Astrocyte of the cerebellum (primary cell): ENCODE results near the gene MICA.
"Not testable (repeated sequence)": the region's sequence is repeated elsewhere in the genome, so short reads cannot be mapped to it uniquely, and the experiment has no call there.

ENCODE experiments used
- DNase-seq: peaks from one replicate; pipeline ENCODE4 v3.0.0-alpha.2; 2011; ENCODE audit warnings: low read depth
- H3K4me3 ChIP-seq: 2 replicates; pipeline ENCODE4 v1.5.1; 2011; ENCODE audit warnings: mild to moderate bottlenecking, low read depth, low read length, moderate library complexity
- in situ Hi-C: cut with HindIII; loops from 2 replicates; pipeline ENCODE4 v1.10.0; 2017; ENCODE audit warnings: low sequenced_read_pairs
- TF ChIP-seq, protein P1 (sequence below): IDR thresholded peaks from 2 replicates; pipeline ENCODE4 v1.5.1; 2012; ENCODE audit warnings: low read length, low read depth, moderate library complexity, mild to moderate bottlenecking; ENCODE audit errors: missing control alignments

Gene MICA

DNA sequence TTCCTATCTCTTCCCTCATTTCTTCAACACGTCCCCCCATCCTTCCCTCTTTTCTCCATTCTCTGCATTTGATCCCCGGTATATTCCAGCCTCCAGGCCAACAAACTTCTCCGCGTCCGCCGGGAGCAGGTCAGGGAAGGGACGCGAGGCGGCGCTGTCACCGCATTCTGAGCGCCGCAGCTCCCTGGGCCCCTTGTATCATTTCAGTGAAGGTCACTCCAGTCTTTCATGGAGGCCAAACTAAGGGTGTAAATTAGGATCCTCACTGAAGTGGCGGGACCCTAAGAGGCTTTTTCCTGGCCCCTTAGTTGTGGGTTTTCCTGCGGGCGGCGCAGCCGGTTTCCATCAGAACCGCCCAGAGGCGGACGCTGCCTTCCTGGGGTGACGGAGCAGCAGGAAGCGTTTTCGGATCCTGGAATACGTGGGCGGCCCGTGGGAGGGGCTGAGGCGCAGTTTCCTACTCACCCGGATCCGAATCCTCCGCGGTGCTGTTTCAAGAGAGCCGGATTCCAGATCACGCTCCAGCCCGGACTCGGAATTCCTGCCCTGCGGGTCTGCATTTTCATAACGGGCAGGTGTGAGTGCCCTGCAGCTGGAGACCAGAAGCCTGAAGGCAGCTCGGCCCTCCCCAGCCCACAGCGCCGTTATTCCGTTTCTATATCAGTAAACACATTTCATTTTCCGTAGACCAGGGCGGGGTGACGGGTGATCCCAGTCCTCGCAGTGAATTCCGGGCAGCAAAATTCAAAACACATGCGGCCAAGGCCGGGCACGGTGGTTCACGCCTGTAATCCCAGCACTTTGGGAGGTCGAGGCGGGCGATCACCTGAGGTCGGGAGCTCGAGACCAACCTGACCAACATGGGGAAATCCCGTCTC is 3.6 kb upstream of the MICA start:
- in situ Hi-C loops: no loop called here

GRCh38 chr6:31400467-31401289 is 2.7 kb upstream of the MICA start:
- in situ Hi-C loops: no loop called here
- no peak for DNase-seq
- TF ChIP-seq, protein P1, sequence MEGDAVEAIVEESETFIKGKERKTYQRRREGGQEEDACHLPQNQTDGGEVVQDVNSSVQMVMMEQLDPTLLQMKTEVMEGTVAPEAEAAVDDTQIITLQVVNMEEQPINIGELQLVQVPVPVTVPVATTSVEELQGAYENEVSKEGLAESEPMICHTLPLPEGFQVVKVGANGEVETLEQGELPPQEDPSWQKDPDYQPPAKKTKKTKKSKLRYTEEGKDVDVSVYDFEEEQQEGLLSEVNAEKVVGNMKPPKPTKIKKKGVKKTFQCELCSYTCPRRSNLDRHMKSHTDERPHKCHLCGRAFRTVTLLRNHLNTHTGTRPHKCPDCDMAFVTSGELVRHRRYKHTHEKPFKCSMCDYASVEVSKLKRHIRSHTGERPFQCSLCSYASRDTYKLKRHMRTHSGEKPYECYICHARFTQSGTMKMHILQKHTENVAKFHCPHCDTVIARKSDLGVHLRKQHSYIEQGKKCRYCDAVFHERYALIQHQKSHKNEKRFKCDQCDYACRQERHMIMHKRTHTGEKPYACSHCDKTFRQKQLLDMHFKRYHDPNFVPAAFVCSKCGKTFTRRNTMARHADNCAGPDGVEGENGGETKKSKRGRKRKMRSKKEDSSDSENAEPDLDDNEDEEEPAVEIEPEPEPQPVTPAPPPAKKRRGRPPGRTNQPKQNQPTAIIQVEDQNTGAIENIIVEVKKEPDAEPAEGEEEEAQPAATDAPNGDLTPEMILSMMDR: no peak

More for the DNA sequence above, 3.6 kb upstream of the MICA start:
- DNase-seq: peak; percentile 71
- H3K4me3 ChIP-seq: peak overlapping the region; percentile 57
- TF ChIP-seq, protein P1: peak; percentile 98

DNA sequence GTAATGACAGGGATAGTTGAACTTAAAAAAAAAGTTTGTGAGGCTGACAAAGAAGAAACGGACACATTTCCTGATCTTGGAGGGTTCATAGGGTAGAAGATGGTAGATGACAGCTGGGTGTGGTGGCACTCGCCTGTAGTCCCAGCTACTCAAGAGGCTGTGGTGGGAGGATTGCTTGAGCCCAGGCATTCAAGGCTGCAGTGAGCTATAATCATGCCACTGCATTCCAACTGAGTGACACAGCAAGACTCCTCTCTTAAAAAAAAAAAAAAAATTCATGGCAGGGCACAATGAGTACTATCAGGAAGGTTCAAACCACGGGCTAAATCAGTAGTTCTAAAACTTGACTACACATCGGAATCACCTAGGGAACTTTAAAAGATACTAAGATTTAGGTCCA is 2.0 kb upstream of the MICA start:
- TF ChIP-seq, protein P1: no peak
- H3K4me3 ChIP-seq: peak overlapping the region; percentile 57
- in situ Hi-C loops: no loop called here
- peak; percentile 23 for DNase-seq

More at GRCh38 chr6:31400467-31401289, 2.7 kb upstream of the MICA start:
- peak overlapping the region; percentile 57 for H3K4me3 ChIP-seq

DNA sequence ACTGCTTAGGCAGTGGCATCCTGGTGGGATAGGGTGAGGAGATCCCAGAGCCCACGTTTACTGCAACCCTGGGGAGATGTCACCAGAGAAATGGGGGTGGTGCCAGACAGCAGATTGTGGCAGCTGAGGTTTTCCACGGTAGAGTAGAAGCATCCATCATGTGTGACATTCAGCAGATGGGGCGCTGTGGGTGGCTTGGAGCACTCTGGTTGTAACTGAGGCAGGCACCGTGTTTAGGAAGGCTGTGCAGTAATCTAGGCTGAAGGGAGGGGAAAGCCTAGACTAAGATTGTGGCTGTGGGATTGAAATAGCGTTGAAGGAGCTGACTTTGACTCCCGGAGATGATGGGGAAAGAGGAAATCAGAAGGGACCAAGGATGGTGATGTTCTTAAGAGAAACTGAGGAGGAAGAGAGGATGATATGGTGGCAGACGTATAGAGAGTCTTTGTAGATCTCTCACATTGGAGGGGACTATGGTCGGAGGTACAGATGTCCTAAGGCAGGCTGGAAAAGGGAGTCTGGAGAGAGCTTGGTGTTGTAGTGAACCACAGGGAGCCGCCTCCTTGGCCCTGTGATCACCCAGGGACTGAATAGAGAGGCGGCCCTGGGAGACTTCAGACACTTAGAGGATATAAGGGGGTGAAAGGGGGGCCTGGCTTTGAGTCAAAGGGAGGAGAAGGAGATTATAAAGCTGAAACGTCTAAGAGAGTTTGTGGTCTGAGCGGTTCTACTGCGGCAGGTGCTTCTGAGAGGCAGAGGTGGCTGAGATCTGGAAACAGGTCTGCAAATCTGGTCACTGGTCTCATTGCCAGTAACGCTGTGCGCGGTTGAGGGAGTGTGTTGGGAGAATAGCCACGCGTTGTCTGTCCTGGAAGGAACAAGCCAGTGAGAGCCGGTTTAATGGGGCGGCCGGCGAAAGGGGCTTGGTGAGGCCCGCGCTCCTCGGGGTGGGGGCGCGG is 792 bp upstream of the MICA start:
- TF ChIP-seq, protein P1: no peak
- H3K4me3 ChIP-seq: peak overlapping the region; percentile 75
- in situ Hi-C loops: no loop called here
- DNase-seq: no peak

DNA sequence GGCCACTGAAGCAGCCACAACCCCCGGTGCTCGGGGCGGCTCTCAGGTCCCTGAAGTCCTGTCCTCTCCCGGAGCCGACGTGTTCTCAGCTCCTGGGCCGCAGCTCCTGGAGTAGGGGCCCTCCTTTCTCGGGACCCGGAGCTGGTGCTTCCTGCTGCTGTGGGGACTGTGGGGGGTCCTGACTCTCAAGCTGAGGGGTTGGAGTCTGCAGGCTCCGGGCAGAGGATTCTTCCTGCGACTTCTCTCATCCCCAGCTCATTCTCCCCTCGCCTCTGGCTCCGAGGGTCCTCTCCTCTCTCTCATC is 618 bp downstream of the MICA start:
- H3K4me3 ChIP-seq: peak overlapping the region; percentile 75
- DNase-seq, in situ Hi-C loops: not testable (repeated sequence)

- H3K4me3 ChIP-seq: no peak overlapping the region
- no peak for DNase-seq
- TF ChIP-seq, protein P1: no peak
- in situ Hi-C loops: no loop called here
These were observed 2.6 kb downstream of the MICA start for GRCh38 chr6:31405996-31406395.
